Activated CD8-positive, alpha-beta memory T cell treated with anti-CD3 and anti-CD28 coated beads, Interleukin-2, amount 50 U/mL, for 1 hour (primary cell): ENCODE results near the gene DISC1.
"Not testable (repeated sequence)": the region's sequence is repeated elsewhere in the genome, so short reads cannot be mapped to it uniquely, and the experiment has no call there.

Source experiments
- DNase-seq: peaks from one replicate; pipeline ENCODE4 v3.0.0-alpha.2; 2020; ENCODE audit errors: extremely low read depth

DISC1 gene

GRCh38 chr1:231929311-231929710 is 302.7 kb downstream of the DISC1 start:
- DNase-seq: no peak

- no peak for DNase-seq
Observed at GRCh38 chr1:231930257-231930947, 303.8 kb downstream of the DISC1 start.

- DNase-seq: no peak
Observed at GRCh38 chr1:231931146-231931545, 304.6 kb downstream of the DISC1 start.

- no peak for DNase-seq
Observed at GRCh38 chr1:231931846-231932454, 305.4 kb downstream of the DISC1 start.

- no peak for DNase-seq
Observed at GRCh38 chr1:231933711-231934626, 307.4 kb downstream of the DISC1 start.

- no peak for DNase-seq
Observed at GRCh38 chr1:231934797-231935196, 308.2 kb downstream of the DISC1 start.

- no peak for DNase-seq
Observed at GRCh38 chr1:231935856-231936255, 309.3 kb downstream of the DISC1 start.

- DNase-seq: no peak
Observed at GRCh38 chr1:231936983-231937775, 310.6 kb downstream of the DISC1 start.

- no peak for DNase-seq
Observed at GRCh38 chr1:231938211-231938610, 311.6 kb downstream of the DISC1 start.

- DNase-seq: no peak
Observed at GRCh38 chr1:231938711-231939110, 312.1 kb downstream of the DISC1 start.

GRCh38 chr1:231939118-231939517 is 312.5 kb downstream of the DISC1 start:
- DNase-seq: no peak

- no peak for DNase-seq
Observed at GRCh38 chr1:231940116-231940515, 313.5 kb downstream of the DISC1 start.

- no peak for DNase-seq
Observed at GRCh38 chr1:231940701-231941100, 314.1 kb downstream of the DISC1 start.

- no peak for DNase-seq
Observed at GRCh38 chr1:231943084-231943483, 316.5 kb downstream of the DISC1 start.

GRCh38 chr1:231948102-231948501 is 321.5 kb downstream of the DISC1 start:
- not testable (repeated sequence) for DNase-seq

- DNase-seq: no peak
Observed at GRCh38 chr1:231949277-231950091, 322.9 kb downstream of the DISC1 start.

GRCh38 chr1:231950331-231951128 is 323.9 kb downstream of the DISC1 start:
- DNase-seq: no peak

- DNase-seq: no peak
Observed at GRCh38 chr1:231951374-231951773, 324.8 kb downstream of the DISC1 start.

- no peak for DNase-seq
Observed at GRCh38 chr1:231952154-231952553, 325.6 kb downstream of the DISC1 start.

GRCh38 chr1:231953660-231954059 is 327.1 kb downstream of the DISC1 start:
- no peak for DNase-seq
